HS-27A (cell line): ENCODE results near the gene ASIC5.
"Not testable (repeated sequence)": the region's sequence is repeated elsewhere in the genome, so short reads cannot be mapped to it uniquely, and the experiment has no call there.

ENCODE experiments used
- DNase-seq: peaks from one replicate; pipeline ENCODE4 v3.0.0-alpha.2; 2012; ENCODE audit warnings: low read depth, missing footprints

The ASIC5 gene

GRCh38 chr4:155866177-155866576 lies at the start of gene ASIC5:
Gene ASIC5 (minus strand): TSS chr4:155866277. CDS start chr4:155866226, 51 bp downstream.
- DNase-seq = no peak

GRCh38 chr4:155914782-155915181 lies 48.7 kb upstream of the ASIC5 start:
- no peak for DNase-seq

GRCh38 chr4:155911905-155912304 lies 45.8 kb upstream of the ASIC5 start:
- no peak for DNase-seq

GRCh38 chr4:155909615-155910226 lies 43.6 kb upstream of the ASIC5 start:
- DNase-seq = no peak

GRCh38 chr4:155908187-155909139 lies 42.4 kb upstream of the ASIC5 start:
- no peak for DNase-seq

GRCh38 chr4:155907556-155907955 lies 41.5 kb upstream of the ASIC5 start:
- no peak for DNase-seq

GRCh38 chr4:155906554-155907247 lies 40.6 kb upstream of the ASIC5 start:
- DNase-seq = peak; percentile 68

GRCh38 chr4:155904331-155904730 lies 38.3 kb upstream of the ASIC5 start:
- no peak for DNase-seq

GRCh38 chr4:155903453-155903852 lies 37.4 kb upstream of the ASIC5 start, which contains the start of gene TDO2:
Gene TDO2 (plus strand): TSS chr4:155903696. CDS start chr4:155903759, 63 bp downstream.
- DNase-seq = no peak

- no peak for DNase-seq
These were observed 34.9 kb upstream of the ASIC5 start for GRCh38 chr4:155901013-155901412.

GRCh38 chr4:155900381-155900780 lies 34.3 kb upstream of the ASIC5 start:
- DNase-seq = no peak

GRCh38 chr4:155899891-155900290 lies 33.8 kb upstream of the ASIC5 start:
- no peak for DNase-seq

- DNase-seq = not testable (repeated sequence)
These were observed 32.3 kb upstream of the ASIC5 start for GRCh38 chr4:155898371-155898770.

GRCh38 chr4:155891058-155891457 lies 25.0 kb upstream of the ASIC5 start:
- no peak for DNase-seq

GRCh38 chr4:155889946-155890345 lies 23.9 kb upstream of the ASIC5 start:
- DNase-seq = no peak

- no peak for DNase-seq
These were observed 23.1 kb upstream of the ASIC5 start for GRCh38 chr4:155889031-155889793.

GRCh38 chr4:155887847-155888570 lies 21.9 kb upstream of the ASIC5 start:
- no peak for DNase-seq

GRCh38 chr4:155887045-155887444 lies 21.0 kb upstream of the ASIC5 start:
- no peak for DNase-seq

GRCh38 chr4:155885666-155886065 lies 19.6 kb upstream of the ASIC5 start:
- no peak for DNase-seq

GRCh38 chr4:155883895-155884294 lies 17.8 kb upstream of the ASIC5 start:
- DNase-seq = no peak

GRCh38 chr4:155881555-155881954 lies 15.5 kb upstream of the ASIC5 start:
- no peak for DNase-seq
